ENCODE measurements around the gene SRGAP2B.
A peak's percentile ranks its signal among the peaks of the same experiment; 100 is the strongest.
"Not testable (repeated sequence)": the region's sequence is repeated elsewhere in the genome, so short reads cannot be mapped to it uniquely, and the experiment has no call there.

Gene SRGAP2B

DNA sequence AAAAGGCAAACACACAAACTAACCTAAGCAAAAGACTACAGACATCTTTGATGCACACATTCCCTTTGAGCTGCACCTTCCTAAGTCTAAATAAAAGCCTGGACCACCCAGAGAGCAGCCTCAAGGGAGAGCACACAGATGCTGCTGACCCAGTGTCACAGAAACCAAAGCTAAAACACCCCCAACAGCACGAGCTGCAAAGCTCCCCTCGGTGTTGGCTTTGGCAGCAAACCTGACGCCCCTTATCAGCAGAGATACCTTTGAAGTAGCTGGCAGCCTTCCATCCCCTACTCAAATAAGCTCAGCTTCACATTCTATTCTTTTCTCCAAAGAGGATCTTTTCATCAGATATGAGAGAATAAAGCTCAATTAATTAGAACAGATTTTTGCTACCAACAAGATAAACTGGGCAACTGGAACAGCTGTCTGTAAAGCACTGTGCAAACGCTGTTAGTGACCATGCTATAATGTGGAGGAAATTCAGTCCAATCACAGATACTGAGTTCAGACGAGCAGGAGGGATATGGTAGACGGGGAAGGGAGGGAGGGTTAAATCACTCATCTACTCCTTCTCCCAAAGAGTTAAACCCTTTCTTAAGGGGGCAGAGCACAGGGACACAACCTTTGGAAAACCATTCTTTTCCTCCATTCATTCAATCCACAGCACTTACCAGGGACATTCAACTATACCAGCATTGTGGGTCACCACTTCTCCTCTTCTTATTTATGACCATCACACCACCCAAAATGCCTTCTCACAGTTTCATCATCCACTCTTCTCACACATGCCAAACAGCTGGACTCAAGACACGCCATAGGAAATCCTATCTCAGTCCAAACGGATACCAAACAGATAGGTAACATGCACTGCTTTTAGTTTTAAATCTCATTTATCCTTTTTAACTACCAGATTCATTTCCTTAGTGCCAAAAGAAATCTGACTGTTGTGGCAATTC is 148.3 kb downstream of the SRGAP2B start:
- H3K27me3 ChIP-seq (ENCODE audit: insufficient read depth, low read length, poor library complexity); ATAC-seq (ENCODE audit: insufficient read depth, low read depth); H3K36me3 ChIP-seq (ENCODE audit: insufficient read depth, low read length); H3K9me3 ChIP-seq (ENCODE audit: insufficient read depth, low read length, severe bottlenecking); H3K4me3 ChIP-seq (ENCODE audit: low read depth in 1 of 2, low read length in 2 of 2); H3K27ac ChIP-seq (ENCODE audit: low read length); H3K9ac ChIP-seq (ENCODE audit: low read depth, low read length); H2AFZ ChIP-seq (ENCODE audit: low read depth, low read length); H3K4me2 ChIP-seq (ENCODE audit: insufficient read depth, low read length); H3K79me2 ChIP-seq (ENCODE audit: insufficient read depth, low read length); H4K20me1 ChIP-seq (ENCODE audit: insufficient read depth, low read length); H3K4me1 ChIP-seq (ENCODE audit: insufficient read depth, low read length); DNase-seq: not testable (repeated sequence)

DNA sequence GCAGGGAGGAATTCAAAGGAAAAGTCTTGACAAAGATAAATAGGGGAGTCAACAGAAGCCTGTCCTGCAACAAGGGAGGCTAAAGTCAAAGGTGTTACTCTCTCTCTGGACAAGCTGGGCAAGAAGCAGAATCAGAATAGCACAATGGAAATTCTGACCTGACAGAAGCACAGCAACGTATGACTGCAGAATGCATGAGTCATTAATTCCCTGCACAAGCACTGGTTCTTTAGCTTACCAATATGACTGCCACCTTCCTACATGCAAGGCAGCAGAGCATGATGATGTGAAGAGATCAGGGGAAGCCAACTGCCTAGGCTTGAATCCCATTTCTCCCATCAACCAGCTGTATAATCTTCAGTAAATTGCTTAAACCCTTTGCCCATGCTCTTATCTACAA is 153.4 kb downstream of the SRGAP2B start:
- H3K4me3 ChIP-seq (ENCODE audit: low read depth in 1 of 2, low read length in 2 of 2); H3K9ac ChIP-seq (ENCODE audit: low read depth, low read length); DNase-seq; H2AFZ ChIP-seq (ENCODE audit: low read depth, low read length); H4K20me1 ChIP-seq (ENCODE audit: insufficient read depth, low read length); ATAC-seq (ENCODE audit: insufficient read depth, low read depth); H3K4me2 ChIP-seq (ENCODE audit: insufficient read depth, low read length); H3K36me3 ChIP-seq (ENCODE audit: insufficient read depth, low read length); H3K79me2 ChIP-seq (ENCODE audit: insufficient read depth, low read length); H3K9me3 ChIP-seq (ENCODE audit: insufficient read depth, low read length, severe bottlenecking); H3K27me3 ChIP-seq (ENCODE audit: insufficient read depth, low read length, poor library complexity); H3K27ac ChIP-seq (ENCODE audit: low read length); H3K4me1 ChIP-seq (ENCODE audit: insufficient read depth, low read length): not testable (repeated sequence)

DNA sequence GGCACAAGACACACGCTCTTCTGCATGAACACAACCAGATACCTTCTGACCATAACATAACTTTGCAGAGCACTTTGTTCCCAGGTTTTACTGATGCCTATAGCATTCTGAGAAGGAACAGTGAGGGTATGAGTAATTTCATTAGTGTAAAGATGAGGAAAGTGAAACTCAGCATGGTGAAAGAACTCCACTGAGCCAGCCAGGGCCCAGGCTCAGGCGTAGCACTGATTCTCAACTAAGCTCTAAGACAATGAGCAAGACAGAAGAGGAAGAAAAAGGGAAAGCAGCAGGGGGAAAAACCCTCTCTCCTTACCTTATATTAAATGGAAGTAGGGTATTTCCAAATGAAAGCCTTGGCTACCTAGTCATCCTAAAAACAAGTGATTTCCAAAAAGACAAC is 155.1 kb downstream of the SRGAP2B start:
- not testable (repeated sequence) for H3K9me3 ChIP-seq (ENCODE audit: insufficient read depth, low read length, severe bottlenecking); H4K20me1 ChIP-seq (ENCODE audit: insufficient read depth, low read length); H3K9ac ChIP-seq (ENCODE audit: low read depth, low read length); ATAC-seq (ENCODE audit: insufficient read depth, low read depth); H3K27ac ChIP-seq (ENCODE audit: low read length); DNase-seq; H3K27me3 ChIP-seq (ENCODE audit: insufficient read depth, low read length, poor library complexity); H2AFZ ChIP-seq (ENCODE audit: low read depth, low read length); H3K4me3 ChIP-seq (ENCODE audit: low read depth in 1 of 2, low read length in 2 of 2); H3K79me2 ChIP-seq (ENCODE audit: insufficient read depth, low read length); H3K4me2 ChIP-seq (ENCODE audit: insufficient read depth, low read length); H3K4me1 ChIP-seq (ENCODE audit: insufficient read depth, low read length); H3K36me3 ChIP-seq (ENCODE audit: insufficient read depth, low read length)

DNA sequence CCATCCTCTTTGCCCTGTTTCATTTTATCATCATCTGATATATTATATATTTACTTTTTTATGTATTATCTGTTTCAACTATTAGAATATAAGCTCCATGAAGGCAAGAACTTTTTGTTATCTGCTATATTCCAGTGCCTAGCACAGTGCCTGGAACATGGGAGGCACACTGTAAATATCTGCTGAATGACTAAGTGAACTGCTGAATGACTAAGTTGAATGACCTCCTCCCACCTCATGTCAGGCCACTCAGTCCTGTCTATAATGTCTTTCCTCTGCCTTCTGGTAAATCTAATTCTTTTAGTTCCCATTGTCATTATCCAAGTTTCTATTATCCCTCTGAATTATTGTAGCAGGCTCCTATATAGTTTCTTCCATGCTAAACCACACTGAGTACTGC is 156.5 kb downstream of the SRGAP2B start:
- not testable (repeated sequence) for H3K4me2 ChIP-seq (ENCODE audit: insufficient read depth, low read length); H3K79me2 ChIP-seq (ENCODE audit: insufficient read depth, low read length); H3K36me3 ChIP-seq (ENCODE audit: insufficient read depth, low read length); H3K27me3 ChIP-seq (ENCODE audit: insufficient read depth, low read length, poor library complexity); H4K20me1 ChIP-seq (ENCODE audit: insufficient read depth, low read length); H3K4me3 ChIP-seq (ENCODE audit: low read depth in 1 of 2, low read length in 2 of 2); H3K9ac ChIP-seq (ENCODE audit: low read depth, low read length); ATAC-seq (ENCODE audit: insufficient read depth, low read depth); DNase-seq; H2AFZ ChIP-seq (ENCODE audit: low read depth, low read length); H3K27ac ChIP-seq (ENCODE audit: low read length); H3K9me3 ChIP-seq (ENCODE audit: insufficient read depth, low read length, severe bottlenecking); H3K4me1 ChIP-seq (ENCODE audit: insufficient read depth, low read length)

DNA sequence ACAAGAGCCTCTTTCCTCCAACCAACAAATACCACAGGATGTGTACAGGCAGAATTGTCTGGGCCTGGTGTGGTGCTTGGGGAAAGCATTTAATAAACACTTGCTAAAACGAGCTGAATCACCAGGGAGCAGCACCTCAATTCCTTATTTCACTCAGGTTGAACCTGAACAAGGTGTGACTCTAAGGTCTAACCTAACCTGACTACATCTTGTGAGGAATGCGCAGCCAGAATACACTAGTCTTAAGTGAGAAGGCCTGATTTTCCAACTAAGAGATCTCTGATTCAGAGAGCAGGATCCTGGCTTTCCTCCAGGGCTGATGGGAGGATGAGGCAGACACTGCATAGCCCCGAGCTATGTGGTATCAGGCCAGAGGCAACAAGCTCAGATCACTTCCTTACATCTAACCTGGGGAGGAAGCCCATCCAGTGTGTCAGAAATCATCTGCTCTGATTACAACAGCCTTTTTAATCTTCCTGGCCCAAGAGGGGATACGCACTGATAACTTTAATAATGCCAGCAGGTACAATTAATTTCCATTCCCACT is 158.9 kb downstream of the SRGAP2B start:
- not testable (repeated sequence) for H3K9me3 ChIP-seq (ENCODE audit: insufficient read depth, low read length, severe bottlenecking); H3K4me2 ChIP-seq (ENCODE audit: insufficient read depth, low read length); H2AFZ ChIP-seq (ENCODE audit: low read depth, low read length); H3K27ac ChIP-seq (ENCODE audit: low read length); H3K79me2 ChIP-seq (ENCODE audit: insufficient read depth, low read length); H4K20me1 ChIP-seq (ENCODE audit: insufficient read depth, low read length); DNase-seq; H3K27me3 ChIP-seq (ENCODE audit: insufficient read depth, low read length, poor library complexity); H3K4me1 ChIP-seq (ENCODE audit: insufficient read depth, low read length); ATAC-seq (ENCODE audit: insufficient read depth, low read depth); H3K9ac ChIP-seq (ENCODE audit: low read depth, low read length); H3K36me3 ChIP-seq (ENCODE audit: insufficient read depth, low read length); H3K4me3 ChIP-seq (ENCODE audit: low read depth in 1 of 2, low read length in 2 of 2)

DNA sequence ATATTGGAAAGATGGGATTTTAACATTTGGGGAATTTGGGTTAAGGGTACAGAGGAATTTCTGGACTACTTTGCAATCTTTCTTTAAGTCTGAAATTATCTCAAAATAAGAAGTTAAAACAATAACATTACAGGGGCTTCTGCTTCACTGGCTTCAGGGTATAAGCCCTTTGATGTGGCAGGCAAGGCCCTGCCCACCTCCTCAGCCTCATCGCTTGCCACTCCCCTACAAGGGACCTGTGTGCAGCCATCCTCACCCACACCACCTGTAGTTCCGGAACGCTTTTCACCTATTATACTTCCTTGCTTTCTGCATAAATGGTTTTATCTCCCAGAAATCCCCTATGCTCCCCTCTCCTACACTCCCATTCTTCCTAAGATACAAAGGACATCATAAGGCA is 159.8 kb downstream of the SRGAP2B start:
- ATAC-seq (ENCODE audit: insufficient read depth, low read depth): peak; percentile 77

DNA sequence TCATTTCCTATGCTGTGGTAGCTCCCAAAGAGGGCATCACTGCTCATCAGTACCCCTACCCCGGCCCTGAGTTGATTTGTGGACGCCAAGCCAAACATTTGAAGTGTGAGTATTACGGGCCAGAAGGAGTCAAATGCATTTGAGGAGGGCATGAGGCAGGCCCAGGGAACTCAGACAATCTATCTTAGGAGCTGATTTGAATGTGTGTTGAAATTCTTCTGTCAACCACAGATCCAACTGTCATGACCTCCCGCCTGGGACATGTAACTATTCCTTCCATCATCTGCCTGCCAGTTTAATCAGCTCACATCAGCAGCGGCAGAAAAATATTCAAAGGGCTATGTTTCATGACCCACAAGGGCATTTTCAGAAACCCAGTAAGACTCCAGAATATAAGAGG is 162.1 kb downstream of the SRGAP2B start:
- not testable (repeated sequence) for H4K20me1 ChIP-seq (ENCODE audit: insufficient read depth, low read length); DNase-seq; H3K4me1 ChIP-seq (ENCODE audit: insufficient read depth, low read length); H3K4me3 ChIP-seq (ENCODE audit: low read depth in 1 of 2, low read length in 2 of 2); H3K27ac ChIP-seq (ENCODE audit: low read length); H3K79me2 ChIP-seq (ENCODE audit: insufficient read depth, low read length); H3K36me3 ChIP-seq (ENCODE audit: insufficient read depth, low read length); H2AFZ ChIP-seq (ENCODE audit: low read depth, low read length); H3K27me3 ChIP-seq (ENCODE audit: insufficient read depth, low read length, poor library complexity); H3K9me3 ChIP-seq (ENCODE audit: insufficient read depth, low read length, severe bottlenecking); H3K4me2 ChIP-seq (ENCODE audit: insufficient read depth, low read length); ATAC-seq (ENCODE audit: insufficient read depth, low read depth); H3K9ac ChIP-seq (ENCODE audit: low read depth, low read length)

More for the DNA sequence above, 159.8 kb downstream of the SRGAP2B start:
- not testable (repeated sequence) for H3K27me3 ChIP-seq (ENCODE audit: insufficient read depth, low read length, poor library complexity); H3K4me3 ChIP-seq (ENCODE audit: low read depth in 1 of 2, low read length in 2 of 2); H4K20me1 ChIP-seq (ENCODE audit: insufficient read depth, low read length); H3K36me3 ChIP-seq (ENCODE audit: insufficient read depth, low read length); H3K9ac ChIP-seq (ENCODE audit: low read depth, low read length); H3K79me2 ChIP-seq (ENCODE audit: insufficient read depth, low read length); H3K9me3 ChIP-seq (ENCODE audit: insufficient read depth, low read length, severe bottlenecking); DNase-seq; H3K27ac ChIP-seq (ENCODE audit: low read length); H3K4me1 ChIP-seq (ENCODE audit: insufficient read depth, low read length); H2AFZ ChIP-seq (ENCODE audit: low read depth, low read length); H3K4me2 ChIP-seq (ENCODE audit: insufficient read depth, low read length)

DNA sequence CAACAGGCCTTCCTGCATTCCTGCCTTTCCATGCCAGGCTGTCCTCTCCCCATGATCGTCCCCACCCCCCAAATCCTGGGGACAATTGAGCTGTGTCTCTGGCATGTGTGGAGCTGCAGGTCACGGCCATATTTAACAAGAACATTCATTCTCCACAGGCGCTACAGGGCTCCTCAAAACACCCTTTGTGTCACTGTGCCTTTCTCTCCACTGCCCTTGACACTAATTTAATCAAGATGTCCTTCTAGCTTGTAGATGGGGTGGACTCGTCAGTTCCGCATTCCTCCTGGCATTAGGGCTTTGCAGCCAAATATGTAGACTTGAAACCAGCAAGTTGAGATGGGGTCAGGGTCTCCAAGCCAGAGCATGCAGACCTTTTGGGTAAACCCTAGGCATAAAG is 163.0 kb downstream of the SRGAP2B start:
- not testable (repeated sequence) for H3K4me2 ChIP-seq (ENCODE audit: insufficient read depth, low read length); H3K79me2 ChIP-seq (ENCODE audit: insufficient read depth, low read length); H3K27me3 ChIP-seq (ENCODE audit: insufficient read depth, low read length, poor library complexity); ATAC-seq (ENCODE audit: insufficient read depth, low read depth); H3K36me3 ChIP-seq (ENCODE audit: insufficient read depth, low read length); H3K9ac ChIP-seq (ENCODE audit: low read depth, low read length); DNase-seq; H3K27ac ChIP-seq (ENCODE audit: low read length); H3K9me3 ChIP-seq (ENCODE audit: insufficient read depth, low read length, severe bottlenecking); H3K4me1 ChIP-seq (ENCODE audit: insufficient read depth, low read length); H2AFZ ChIP-seq (ENCODE audit: low read depth, low read length); H3K4me3 ChIP-seq (ENCODE audit: low read depth in 1 of 2, low read length in 2 of 2); H4K20me1 ChIP-seq (ENCODE audit: insufficient read depth, low read length)
